Measurements from ENCODE around the gene MAP3K5.

MAP3K5 gene

GRCh38 chr6:136766274-136766673, 26.0 kb downstream of the MAP3K5 start:
- no peaks in the 10 kb centered on the region for H3K9me3 ChIP-seq (ENCODE audit: insufficient read depth, low read depth, low read length)
- no peak overlapping the region for H3K4me3 ChIP-seq (ENCODE audit: low read depth, low read length)
- no CpG with 5 or more reads among the region's 3 CpGs for WGBS (ENCODE audit: extremely low coverage, insufficient coverage, insufficient read length)
- H3K18ac ChIP-seq (ENCODE audit: low read length): no peak overlapping the region
- no peak overlapping the region for H4K8ac ChIP-seq (ENCODE audit: low read depth, low read length)
- H3K27ac ChIP-seq (ENCODE audit: low read depth, low read length): no peak overlapping the region
- no peak overlapping the region for H4K91ac ChIP-seq (ENCODE audit: low read depth, low read length)
- no peak overlapping the region for H2BK5ac ChIP-seq (ENCODE audit: low read depth, low read length, poor library complexity)
- H2BK12ac ChIP-seq (ENCODE audit: low read length): no peak overlapping the region
- DNase-seq: no peak
- no peak overlapping the region for H3K4me2 ChIP-seq (ENCODE audit: low read length)
- no peaks in the 10 kb centered on the region for H3K79me2 ChIP-seq (ENCODE audit: control insufficient read depth, insufficient read depth, low read length, poor library complexity)
- H3K23ac ChIP-seq (ENCODE audit: low read length): no peak overlapping the region
- H2AFZ ChIP-seq (ENCODE audit: insufficient read depth, low read length, poor library complexity): no peak overlapping the region
- no peak overlapping the region for H2AK5ac ChIP-seq (ENCODE audit: low read length)
- no peak overlapping the region for H3K9ac ChIP-seq (ENCODE audit: low read length)
- no peaks in the 10 kb centered on the region for H3K79me1 ChIP-seq (ENCODE audit: low read length)
- H3K14ac ChIP-seq (ENCODE audit: low read length): no peak overlapping the region
- no peak overlapping the region for H4K12ac ChIP-seq (ENCODE audit: low read depth, low read length)
- no peaks in the 10 kb centered on the region for H3K36me3 ChIP-seq (ENCODE audit: control insufficient read depth in 1 of 2, insufficient read depth in 2 of 2, low read length in 2 of 2)
- no peak overlapping the region for H2BK120ac ChIP-seq (ENCODE audit: insufficient read depth, low read length, poor library complexity)
- H3K4me1 ChIP-seq (ENCODE audit: control insufficient read depth in 1 of 2, insufficient read depth in 2 of 2, low read length in 2 of 2): peaks cover 0 to 5% of the 10 kb centered on the region in 2 experiments
- H3K27me3 ChIP-seq (ENCODE audit: insufficient read depth, low read length): no peaks in the 10 kb centered on the region
- no peak overlapping the region for H3K4ac ChIP-seq (ENCODE audit: low read depth, low read length)

GRCh38 chr6:136764517-136764993, 27.7 kb downstream of the MAP3K5 start:
- no peak overlapping the region for H4K8ac ChIP-seq (ENCODE audit: low read depth, low read length)
- no peak overlapping the region for H3K4ac ChIP-seq (ENCODE audit: low read depth, low read length)
- H3K4me1 ChIP-seq (ENCODE audit: control insufficient read depth in 1 of 2, insufficient read depth in 2 of 2, low read length in 2 of 2): peaks cover 0 to 7% of the 10 kb centered on the region in 2 experiments
- H3K4me2 ChIP-seq (ENCODE audit: low read length): no peak overlapping the region
- no peak overlapping the region for H3K14ac ChIP-seq (ENCODE audit: low read length)
- no peaks in the 10 kb centered on the region for H3K79me2 ChIP-seq (ENCODE audit: control insufficient read depth, insufficient read depth, low read length, poor library complexity)
- no peak overlapping the region for H4K91ac ChIP-seq (ENCODE audit: low read depth, low read length)
- no peak overlapping the region for H2AFZ ChIP-seq (ENCODE audit: insufficient read depth, low read length, poor library complexity)
- H2BK12ac ChIP-seq (ENCODE audit: low read length): no peak overlapping the region
- H3K79me1 ChIP-seq (ENCODE audit: low read length): no peaks in the 10 kb centered on the region
- no peaks in the 10 kb centered on the region for H3K36me3 ChIP-seq (ENCODE audit: control insufficient read depth in 1 of 2, insufficient read depth in 2 of 2, low read length in 2 of 2)
- H3K18ac ChIP-seq (ENCODE audit: low read length): no peak overlapping the region
- H2BK120ac ChIP-seq (ENCODE audit: insufficient read depth, low read length, poor library complexity): no peak overlapping the region
- no peak overlapping the region for H3K9ac ChIP-seq (ENCODE audit: low read length)
- H4K12ac ChIP-seq (ENCODE audit: low read depth, low read length): no peak overlapping the region
- WGBS (ENCODE audit: extremely low coverage, insufficient coverage, insufficient read length): no CpG with 5 or more reads among the region's 3 CpGs
- H3K4me3 ChIP-seq (ENCODE audit: low read depth, low read length): no peak overlapping the region
- DNase-seq: no peak
- no peaks in the 10 kb centered on the region for H3K9me3 ChIP-seq (ENCODE audit: insufficient read depth, low read depth, low read length)
- no peak overlapping the region for H2BK5ac ChIP-seq (ENCODE audit: low read depth, low read length, poor library complexity)
- no peaks in the 10 kb centered on the region for H3K27me3 ChIP-seq (ENCODE audit: insufficient read depth, low read length)
- no peak overlapping the region for H3K23ac ChIP-seq (ENCODE audit: low read length)
- no peak overlapping the region for H3K27ac ChIP-seq (ENCODE audit: low read depth, low read length)
- H2AK5ac ChIP-seq (ENCODE audit: low read length): no peak overlapping the region

DNA sequence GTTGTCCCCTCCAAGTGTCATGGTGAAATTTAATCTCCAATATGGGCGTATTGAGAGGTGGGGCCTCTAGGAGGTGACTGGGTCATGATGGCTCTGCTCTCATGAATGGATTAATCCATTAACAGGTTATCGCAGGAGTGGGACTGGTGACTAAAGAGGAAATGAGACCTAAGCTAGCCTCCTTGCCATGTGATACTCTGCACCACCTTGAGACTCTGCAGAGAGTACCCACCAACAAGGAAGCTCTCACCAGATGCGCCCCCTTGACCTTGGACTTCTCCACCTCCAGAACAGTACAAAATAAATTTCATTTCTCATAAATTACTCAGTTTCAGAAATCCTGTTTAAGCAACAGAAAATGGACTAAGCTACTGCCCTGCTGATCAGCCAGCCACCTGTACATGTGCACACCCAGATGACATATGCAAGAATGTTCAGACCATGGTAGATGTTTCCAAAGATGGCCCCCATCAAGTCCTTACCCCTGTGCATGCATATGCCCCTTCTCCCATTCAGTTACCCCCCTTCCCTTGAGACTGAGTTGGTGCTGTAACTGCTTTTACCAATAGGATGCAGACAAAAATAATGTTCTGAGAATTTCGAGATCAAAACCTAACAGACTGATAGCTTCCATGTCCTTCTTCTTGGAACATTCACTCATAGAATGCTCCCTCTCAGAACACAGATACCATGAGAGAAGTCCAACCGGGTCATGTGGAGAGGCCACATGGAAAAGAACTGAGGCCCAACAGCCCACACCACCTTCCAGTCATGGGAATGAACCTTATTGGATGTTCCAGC, 28.4 kb downstream of the MAP3K5 start:
- Histone ChIP-seq H4K91ac (ENCODE audit: low read depth, low read length) (no peak overlapping the region), H3K23ac (ENCODE audit: low read length) (no peak overlapping the region), H3K18ac (ENCODE audit: low read length) (no peak overlapping the region), H3K79me1 (ENCODE audit: low read length) (no peaks in the 10 kb centered on the region), H3K27me3 (ENCODE audit: insufficient read depth, low read length) (no peaks in the 10 kb centered on the region), H3K4me2 (ENCODE audit: low read length) (no peak overlapping the region), H3K4ac (ENCODE audit: low read depth, low read length) (no peak overlapping the region), H3K9me3 (ENCODE audit: insufficient read depth, low read depth, low read length) (no peaks in the 10 kb centered on the region), H2BK5ac (ENCODE audit: low read depth, low read length, poor library complexity) (no peak overlapping the region), H3K36me3 (ENCODE audit: control insufficient read depth in 1 of 2, insufficient read depth in 2 of 2, low read length in 2 of 2) (no peaks in the 10 kb centered on the region), H3K79me2 (ENCODE audit: control insufficient read depth, insufficient read depth, low read length, poor library complexity) (no peaks in the 10 kb centered on the region), H2BK120ac (ENCODE audit: insufficient read depth, low read length, poor library complexity) (no peak overlapping the region), H3K4me1 (ENCODE audit: control insufficient read depth in 1 of 2, insufficient read depth in 2 of 2, low read length in 2 of 2) (peaks cover 0 to 7% of the 10 kb centered on the region in 2 experiments), H2AK5ac (ENCODE audit: low read length) (no peak overlapping the region), H2AFZ (ENCODE audit: insufficient read depth, low read length, poor library complexity) (no peak overlapping the region), H3K27ac (ENCODE audit: low read depth, low read length) (no peak overlapping the region), H4K8ac (ENCODE audit: low read depth, low read length) (no peak overlapping the region), H2BK12ac (ENCODE audit: low read length) (no peak overlapping the region), H3K14ac (ENCODE audit: low read length) (no peak overlapping the region), H3K9ac (ENCODE audit: low read length) (no peak overlapping the region), H4K12ac (ENCODE audit: low read depth, low read length) (no peak overlapping the region), H3K4me3 (ENCODE audit: low read depth, low read length) (no peak overlapping the region)
- DNase-seq: no peak
- no CpG with 5 or more reads among the region's 5 CpGs for WGBS (ENCODE audit: extremely low coverage, insufficient coverage, insufficient read length)

DNA sequence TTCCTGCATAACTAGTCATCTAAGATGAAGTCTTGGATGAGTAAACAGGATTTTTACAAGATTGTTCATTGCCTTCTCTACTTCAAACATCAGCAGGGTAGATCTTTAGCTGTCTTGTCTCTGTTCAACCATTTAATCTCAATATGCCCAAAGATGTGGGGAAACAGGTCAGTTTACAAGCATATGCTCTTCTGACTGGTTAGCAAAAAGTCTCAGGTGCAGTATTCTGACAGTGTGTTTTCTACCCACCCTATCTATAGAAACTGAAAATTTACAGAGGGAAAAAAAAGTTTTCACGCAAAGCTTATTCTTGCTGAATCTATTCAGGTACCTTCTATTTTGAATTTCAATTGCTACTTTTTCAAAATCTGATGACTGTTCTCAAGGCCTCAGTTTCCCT, 29.0 kb downstream of the MAP3K5 start:
- Histone ChIP-seq H2AFZ (ENCODE audit: insufficient read depth, low read length, poor library complexity) (no peak overlapping the region), H3K23ac (ENCODE audit: low read length) (no peak overlapping the region), H3K79me2 (ENCODE audit: control insufficient read depth, insufficient read depth, low read length, poor library complexity) (no peaks in the 10 kb centered on the region), H2BK12ac (ENCODE audit: low read length) (no peak overlapping the region), H2BK120ac (ENCODE audit: insufficient read depth, low read length, poor library complexity) (no peak overlapping the region), H3K9me3 (ENCODE audit: insufficient read depth, low read depth, low read length) (no peaks in the 10 kb centered on the region), H4K8ac (ENCODE audit: low read depth, low read length) (no peak overlapping the region), H2BK5ac (ENCODE audit: low read depth, low read length, poor library complexity) (no peak overlapping the region), H3K27ac (ENCODE audit: low read depth, low read length) (no peak overlapping the region), H3K36me3 (ENCODE audit: control insufficient read depth in 1 of 2, insufficient read depth in 2 of 2, low read length in 2 of 2) (no peaks in the 10 kb centered on the region), H3K27me3 (ENCODE audit: insufficient read depth, low read length) (no peaks in the 10 kb centered on the region), H4K12ac (ENCODE audit: low read depth, low read length) (no peak overlapping the region), H3K14ac (ENCODE audit: low read length) (no peak overlapping the region), H2AK5ac (ENCODE audit: low read length) (no peak overlapping the region), H3K4me3 (ENCODE audit: low read depth, low read length) (no peak overlapping the region), H3K79me1 (ENCODE audit: low read length) (no peaks in the 10 kb centered on the region), H3K4me1 (ENCODE audit: control insufficient read depth in 1 of 2, insufficient read depth in 2 of 2, low read length in 2 of 2) (peaks cover 0 to 7% of the 10 kb centered on the region in 2 experiments), H4K91ac (ENCODE audit: low read depth, low read length) (no peak overlapping the region), H3K4ac (ENCODE audit: low read depth, low read length) (no peak overlapping the region), H3K4me2 (ENCODE audit: low read length) (no peak overlapping the region), H3K9ac (ENCODE audit: low read length) (no peak overlapping the region), H3K18ac (ENCODE audit: low read length) (no peak overlapping the region)
- peak in 1 of 2 donors; percentile 38 for DNase-seq
- no CpG with 5 or more reads among the region's 1 CpG for WGBS (ENCODE audit: extremely low coverage, insufficient coverage, insufficient read length)

Data from trophoblast cell (in vitro differentiated cells and primary cell).